HepG2 (cell line): Measurements from ENCODE around the gene CTSA. TPM values are rescaled to one million over a fixed set of nuclear protein-coding genes. Genes with fewer than 3 reads are reported as not detected.

Experiments
- DMTF1 ChIP-seq: sonication (generic); formaldehyde crosslinking; IDR thresholded peaks from 2 replicates; pipeline ENCODE4 v1.4.0; 2020; ENCODE audit warnings: mild to moderate bottlenecking, missing genetic modification reagents
- GZF1 ChIP-seq: sonication (generic); formaldehyde crosslinking; IDR thresholded peaks from 2 replicates; pipeline ENCODE4 v1.5.1; 2020; ENCODE audit warnings: mild to moderate bottlenecking, missing genetic modification reagents
- IRF9 ChIP-seq: sonication (generic); formaldehyde crosslinking; IDR thresholded peaks from 2 replicates; pipeline ENCODE4 v1.8.0; 2022; ENCODE audit warnings: missing genetic modification reagents, mild to moderate bottlenecking, borderline replicate concordance
- KLF16 ChIP-seq, 2 experiments: sonication (generic) in 1 of 2; formaldehyde crosslinking in 1 of 2; IDR thresholded peaks; 2 replicates each; pipeline versions ENCODE4 v1.6.1 to v1.8.0; 2016 to 2023; ENCODE audit warnings: missing genetic modification reagents in 2 of 2, missing compliant biosample characterization in 1 of 2
- LRRFIP1 ChIP-seq: sonication (generic); formaldehyde crosslinking; conservative IDR thresholded peaks from 2 replicates; pipeline ENCODE4 v1.4.0; 2020; ENCODE audit warnings: missing genetic modification reagents
- MAFK ChIP-seq, 2 experiments: IDR thresholded peaks in 1 of 2; conservative IDR thresholded peaks in 1 of 2; 2 replicates each; pipeline ENCODE4 v1.6.1; 2011; ENCODE audit warnings: improper control_type of control experiment in 2 of 2, low read length in 2 of 2
- MBD4 ChIP-seq: IDR thresholded peaks from 2 replicates; pipeline ENCODE4 v1.6.1; 2012; ENCODE audit warnings: low read length, inconsistent platforms, borderline replicate concordance
- POGZ ChIP-seq: sonication (generic); formaldehyde crosslinking; IDR thresholded peaks from 2 replicates; pipeline ENCODE4 v1.4.0; 2020; ENCODE audit warnings: mild to moderate bottlenecking, missing genetic modification reagents
- POLR2G ChIP-seq: fragments of 200-400 bp; formaldehyde crosslinking; IDR thresholded peaks from 2 replicates; pipeline ENCODE4 v1.6.1; 2018; ENCODE audit warnings: mild to moderate bottlenecking, low read depth, low read length, moderate library complexity
- RFX1 ChIP-seq: fragments of 450-650 bp; IDR thresholded peaks from 2 replicates; pipeline ENCODE4 v1.6.1; 2017
- SALL1 ChIP-seq: sonication (generic); formaldehyde crosslinking; IDR thresholded peaks from 2 replicates; pipeline ENCODE4 v1.8.0; 2022; ENCODE audit warnings: mild to moderate bottlenecking, missing genetic modification reagents
- SAP130 ChIP-seq: IDR thresholded peaks from 2 replicates; pipeline ENCODE4 v1.6.1; 2016; ENCODE audit warnings: low read depth
- TBL1XR1 ChIP-seq: fragments of 150-350 bp; IDR thresholded peaks from 2 replicates; pipeline ENCODE4 v1.6.1; 2014; ENCODE audit warnings: borderline replicate concordance, low read length; ENCODE audit not compliant: partially characterized antibody
- ZBTB4 ChIP-seq: sonication (generic); formaldehyde crosslinking; IDR thresholded peaks from 2 replicates; pipeline ENCODE4 v1.4.0; 2020; ENCODE audit warnings: missing genetic modification reagents, mild to moderate bottlenecking, borderline replicate concordance
- ZNF136 ChIP-seq: sonication (generic); formaldehyde crosslinking; IDR thresholded peaks from 2 replicates; pipeline ENCODE4 v1.8.1; 2022; ENCODE audit warnings: low read depth, mild to moderate bottlenecking, moderate library complexity, missing genetic modification reagents
- ZNF274 ChIP-seq: sonication (generic); formaldehyde crosslinking; IDR thresholded peaks from 2 replicates; pipeline ENCODE4 v1.5.1; 2020; ENCODE audit warnings: mild to moderate bottlenecking, missing genetic modification reagents
- ZNF510 ChIP-seq: sonication (generic); formaldehyde crosslinking; IDR thresholded peaks from 2 replicates; pipeline ENCODE4 v1.4.0; 2020; ENCODE audit warnings: low read depth, mild to moderate bottlenecking, missing genetic modification reagents
- ZNF761 ChIP-seq: sonication (generic); formaldehyde crosslinking; conservative IDR thresholded peaks from 2 replicates; pipeline ENCODE4 v1.4.0; 2020; ENCODE audit warnings: mild to moderate bottlenecking, missing genetic modification reagents
- polyA plus RNA-seq, 8 experiments: library from polyadenylated mRNA; depleted of rRNA in 3 of 8; stranded (reverse) in 7 of 8; unstranded in 1 of 8; fragments of >200 nt; fragmentation: Illumina TruSeq in 4 of 8; extraction: Trizol in 4 of 8; gene quantifications; 2 replicates each; pipeline versions ENCODE4 v1.2.1 to v1.2.3, GENCODE V29; 2011 to 2016; ENCODE audit warnings: low read depth in 4 of 8, missing spikeins in 1 of 8, mixed read lengths in 1 of 8; ENCODE audit not compliant: insufficient read depth in 1 of 8
- total RNA-seq, 5 experiments: library from RNA; depleted of rRNA; stranded (reverse); fragments of >200 nt; fragmentation: Illumina TruSeq; extraction: Trizol; gene quantifications; 2 replicates each; pipeline ENCODE4 v1.2.3, GENCODE V29; 2016; ENCODE audit warnings: low read depth in 1 of 5

CTSA gene
- total and polyA plus RNA-seq, 2 of the 13 experiments (the other 11 are each of a cell fraction or from before 2014, with no cell fraction given) = 202 to 231 TPM

DNA sequence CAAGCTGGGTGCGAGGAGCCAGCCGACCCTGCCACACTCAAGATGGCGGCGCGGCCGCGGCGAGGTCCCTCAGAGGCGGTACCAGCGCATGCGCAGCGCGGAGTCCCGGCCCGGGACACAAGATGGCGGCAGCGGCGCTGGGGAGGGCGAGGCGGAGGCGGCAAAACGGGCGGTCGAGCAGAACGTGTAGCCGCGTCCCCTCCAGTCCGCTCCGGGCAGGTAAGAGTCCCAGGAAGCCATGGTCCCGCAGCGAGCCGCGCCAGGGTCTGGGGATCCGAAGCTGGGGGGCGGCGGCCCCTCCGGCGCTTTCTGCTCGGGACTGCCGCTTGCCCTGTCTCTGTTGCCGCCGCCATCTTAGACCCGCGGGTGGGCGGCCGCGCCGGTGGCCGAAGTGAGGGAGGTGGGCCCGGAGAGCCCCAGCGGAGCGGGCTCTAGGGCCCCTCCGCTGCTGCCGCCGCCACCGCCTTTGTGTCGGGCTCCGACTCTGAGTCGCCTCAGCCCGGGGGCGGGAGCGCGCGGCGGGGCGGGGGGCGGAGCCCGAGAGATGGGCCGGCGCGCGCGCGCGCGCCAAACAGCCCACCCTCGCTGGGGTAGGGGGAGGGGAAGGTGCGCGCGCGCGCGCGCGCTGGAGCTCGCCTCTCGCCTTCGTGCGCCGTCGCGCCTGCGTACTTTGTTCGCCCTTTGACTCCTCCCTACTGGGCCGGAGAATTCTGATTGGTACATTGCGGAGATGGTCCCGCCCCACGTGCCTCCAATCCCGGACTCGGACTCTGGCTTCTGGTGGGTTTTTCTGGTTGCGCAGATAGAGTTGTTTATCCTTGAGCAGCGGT, 43.7 kb downstream of the CTSA start, which contains the start of gene PCIF1 (continued):
- TF ChIP-seq ZBTB4 (CRISPR knock-in tag) = peak; percentile 96
- no peak; the same call in 1 of the 2 replicates for TF ChIP-seq DMTF1 (CRISPR knock-in tag)
- peak; percentile 83 for TF ChIP-seq ZNF510
- TF ChIP-seq GZF1 (CRISPR knock-in tag) = 0 out of 2 replicates have a peak, but pooled peaks have one; percentile 12
- TF ChIP-seq ZNF274 = peak; percentile 97; the same call in 1 of the 2 replicates
- peak; percentile 91; the same call in 1 of the 2 replicates for TF ChIP-seq SALL1 (CRISPR knock-in tag)
- TF ChIP-seq TBL1XR1 = peak; percentile 13
- TF ChIP-seq ZNF136 (CRISPR knock-in tag) = no peak; the same call in 1 of the 2 replicates
- TF ChIP-seq POLR2G = peak; percentile 95
- TF ChIP-seq KLF16 (CRISPR knock-in tag; IDR thresholded peaks at IDR 0.05) = peak; percentile 90 to 96
- no peak; the same call in 1 of the 2 replicates for TF ChIP-seq LRRFIP1 (CRISPR knock-in tag)
- peak; percentile 95 for TF ChIP-seq IRF9 (CRISPR knock-in tag)
- TF ChIP-seq RFX1 = peak; percentile 46; the same call in 1 of the 2 replicates
- TF ChIP-seq POGZ (CRISPR knock-in tag) = peak; percentile 85
- TF ChIP-seq ZNF761 (CRISPR knock-in tag) = peak; percentile 89
- TF ChIP-seq MAFK (conservative IDR thresholded peaks at IDR 0.05 in 1 of 2, IDR thresholded peaks at IDR 0.05 in 1 of 2; ENCODE audit: low read length in 2 of 2) = no peak
- TF ChIP-seq MBD4 = no peak
- TF ChIP-seq SAP130 (CRISPR knock-in tag) = peak; percentile 90; the same call in 1 of the 2 replicates
